ENCODE measurements around the gene EGF. TPM values are rescaled to one million over a fixed set of nuclear protein-coding genes. Genes with fewer than 3 reads are reported as not detected.
"Not testable (repeated sequence)": the region's sequence is repeated elsewhere in the genome, so short reads cannot be mapped to it uniquely, and the experiment has no call there.

EGF gene
- total RNA-seq, 1 donor from 2014 or later, result 15.0 TPM

GRCh38 chr4:109931318-109931717 is 18.6 kb downstream of the EGF start:
- no peaks in the 10 kb centered on the region for H3K9me3 Mint-ChIP-seq (ENCODE audit: unreplicated experiment)
- no peaks in the 10 kb centered on the region for H3K27me3 Mint-ChIP-seq (ENCODE audit: unreplicated experiment)
- no peaks in the 10 kb centered on the region for H3K4me1 Mint-ChIP-seq (ENCODE audit: unreplicated experiment)
- no peaks in the 10 kb centered on the region for H3K36me3 Mint-ChIP-seq (ENCODE audit: low read depth, unreplicated experiment)
- H3K4me3 Mint-ChIP-seq (ENCODE audit: unreplicated experiment), result no peak overlapping the region
- TF ChIP-seq CTCF (IDR thresholded peaks at IDR 0.05; ENCODE audit: unreplicated experiment), result no peak
- no peak overlapping the region for H3K27ac Mint-ChIP-seq (ENCODE audit: unreplicated experiment)
- DNase-seq (ENCODE audit: low spot score), result no peak

- H3K27me3 Mint-ChIP-seq (ENCODE audit: unreplicated experiment); H3K9me3 Mint-ChIP-seq (ENCODE audit: unreplicated experiment); H3K27ac Mint-ChIP-seq (ENCODE audit: unreplicated experiment); DNase-seq (ENCODE audit: low spot score); H3K4me1 Mint-ChIP-seq (ENCODE audit: unreplicated experiment); H3K36me3 Mint-ChIP-seq (ENCODE audit: low read depth, unreplicated experiment); H3K4me3 Mint-ChIP-seq (ENCODE audit: unreplicated experiment): not testable (repeated sequence)
These were observed 24.7 kb downstream of the EGF start for GRCh38 chr4:109937352-109937751.

- peaks cover 3% of the 10 kb centered on the region for H3K36me3 Mint-ChIP-seq (ENCODE audit: low read depth, unreplicated experiment)
- DNase-seq (ENCODE audit: low spot score), result no peak
- no peaks in the 10 kb centered on the region for H3K27me3 Mint-ChIP-seq (ENCODE audit: unreplicated experiment)
- no peak overlapping the region for H3K27ac Mint-ChIP-seq (ENCODE audit: unreplicated experiment)
- no peak for TF ChIP-seq CTCF (IDR thresholded peaks at IDR 0.05; ENCODE audit: unreplicated experiment)
- no peak overlapping the region for H3K4me3 Mint-ChIP-seq (ENCODE audit: unreplicated experiment)
- no peaks in the 10 kb centered on the region for H3K9me3 Mint-ChIP-seq (ENCODE audit: unreplicated experiment)
- H3K4me1 Mint-ChIP-seq (ENCODE audit: unreplicated experiment), result no peaks in the 10 kb centered on the region
These were observed 26.5 kb downstream of the EGF start for GRCh38 chr4:109939190-109939589.

- Mint-ChIP-seq H3K27ac (ENCODE audit: unreplicated experiment) (no peak overlapping the region), H3K4me3 (ENCODE audit: unreplicated experiment) (no peak overlapping the region), H3K4me1 (ENCODE audit: unreplicated experiment) (no peaks in the 10 kb centered on the region), H3K36me3 (ENCODE audit: low read depth, unreplicated experiment) (peaks cover 6% of the 10 kb centered on the region), H3K27me3 (ENCODE audit: unreplicated experiment) (no peaks in the 10 kb centered on the region), H3K9me3 (ENCODE audit: unreplicated experiment) (no peaks in the 10 kb centered on the region)
- TF ChIP-seq CTCF (IDR thresholded peaks at IDR 0.05; ENCODE audit: unreplicated experiment), result no peak
- no peak for DNase-seq (ENCODE audit: low spot score)
These were observed 29.7 kb downstream of the EGF start for GRCh38 chr4:109942292-109942926.

- H3K27ac Mint-ChIP-seq (ENCODE audit: unreplicated experiment), result no peak overlapping the region
- no peak overlapping the region for H3K4me3 Mint-ChIP-seq (ENCODE audit: unreplicated experiment)
- no peak for TF ChIP-seq CTCF (IDR thresholded peaks at IDR 0.05; ENCODE audit: unreplicated experiment)
- DNase-seq (ENCODE audit: low spot score), result no peak
- H3K9me3 Mint-ChIP-seq (ENCODE audit: unreplicated experiment), result no peaks in the 10 kb centered on the region
- H3K27me3 Mint-ChIP-seq (ENCODE audit: unreplicated experiment), result no peaks in the 10 kb centered on the region
- peaks cover 6% of the 10 kb centered on the region for H3K36me3 Mint-ChIP-seq (ENCODE audit: low read depth, unreplicated experiment)
- H3K4me1 Mint-ChIP-seq (ENCODE audit: unreplicated experiment), result no peaks in the 10 kb centered on the region
These were observed 31.1 kb downstream of the EGF start for GRCh38 chr4:109943745-109944144.

All from endothelial cell (in vitro differentiated cells).